Spleen (tissue), 11 donors: ENCODE data around the gene KIFAP3. TPM values are rescaled to one million over a fixed set of nuclear protein-coding genes. Genes with fewer than 3 reads are reported as not detected.

ENCODE experiments used
- DNase-seq: peaks from one replicate; pipeline ENCODE4 v3.0.0-alpha.2; 2020
- H3K27ac ChIP-seq, 8 donors: fragments of 200-600 bp; sonication (generic) in 7 of 8; 1 replicate in 4 of 8; 2 replicates in 4 of 8; pipeline versions ENCODE4 v1.5.0 to v1.8.0; 2016 to 2021; ENCODE audit warnings: inconsistent platforms in 4 of 8, mild to moderate bottlenecking in 4 of 8, moderate library complexity in 1 of 8
- H3K27me3 ChIP-seq, 7 donors: fragments of 200-600 bp; sonication (generic) in 6 of 7; replicated peaks in 1 of 7; 1 replicate in 4 of 7; 2 replicates in 3 of 7; pipeline versions ENCODE4 v1.5.0 to v1.8.0; 2016 to 2021; ENCODE audit warnings: inconsistent platforms in 3 of 7, mild to moderate bottlenecking in 1 of 7
- H3K36me3 ChIP-seq, 6 donors: fragments of 200-600 bp; sonication (generic) in 5 of 6; 1 replicate in 4 of 6; 2 replicates in 2 of 6; pipeline versions ENCODE4 v1.5.0 to v1.8.0; 2016 to 2021; ENCODE audit warnings: inconsistent platforms in 2 of 6
- H3K4me1 ChIP-seq, 6 donors: fragments of 200-600 bp; sonication (generic) in 5 of 6; 1 replicate in 3 of 6; 2 replicates in 3 of 6; pipeline versions ENCODE4 v1.5.0 to v1.8.0; 2016 to 2021; ENCODE audit warnings: inconsistent platforms in 3 of 6
- H3K4me3 ChIP-seq, 8 donors: fragments of 200-600 bp; sonication (generic) in 7 of 8; 1 replicate in 4 of 8; 2 replicates in 4 of 8; pipeline versions ENCODE4 v1.5.0 to v1.8.0; 2016 to 2021; ENCODE audit warnings: inconsistent platforms in 4 of 8, mild to moderate bottlenecking in 4 of 8, moderate library complexity in 2 of 8
- H3K9me3 ChIP-seq, 8 donors: fragments of 200-600 bp; sonication (generic) in 7 of 8; 1 replicate in 4 of 8; 2 replicates in 4 of 8; pipeline versions ENCODE4 v1.5.0 to v1.8.0; 2016 to 2021; ENCODE audit warnings: inconsistent platforms in 4 of 8
- POLR2A ChIP-seq, 3 donors: fragments of 450-650 bp; IDR thresholded peaks; one replicate each; pipeline ENCODE4 v1.5.1; 2017; ENCODE audit warnings: antibody characterized with exemption in 3 of 3, mild to moderate bottlenecking in 1 of 3
- POLR2AphosphoS5 ChIP-seq, 3 donors: sonication (generic); formaldehyde crosslinking; IDR thresholded peaks; one replicate each; pipeline ENCODE4 v1.5.1; 2017; ENCODE audit warnings: antibody characterized with exemption in 3 of 3
- WGBS, 5 donors: extraction: QIAGEN DNeasy Blood & Tissue Kit in 3 of 5; methylation state at CpG; one replicate each; pipeline versions ENCODE4 v1.1.5 to v1.1.7; 2013 to 2018; 5-methylcytosine and 5-hydroxymethylcytosine counted together
- intact Hi-C: fragments of 100-400 bp; cut with DNase I; formaldehyde crosslinking; loops from one replicate; pipeline ENCODE4 v1.15.0; 2023; ENCODE audit warnings: low total_unique reads
- polyA plus RNA-seq, 3 donors: library from polyadenylated mRNA; stranded (reverse); fragments of 200-250 nt; gene quantifications; one replicate each; pipeline ENCODE4 v1.2.1, GENCODE V29; 2013
- total RNA-seq, 7 donors: library from RNA; depleted of rRNA in 3 of 7; stranded (reverse); fragments of >200 nt in 3 of 7; fragmentation: NEBNext Ultra II Directional in 4 of 7; extraction: Animal tissue kit (Norgen Biotek cat#: 25700) in 4 of 7; gene quantifications; one replicate each; pipeline versions ENCODE4 v1.1.0 to v1.2.1, GENCODE V29; 2016 to 2021
- TF ChIP-seq, protein P1 (sequence below), 11 experiments: fragments of 200-600 bp in 7 of 11; fragments of 450-650 bp in 4 of 11; sonication (generic) in 4 of 11; IDR thresholded peaks in 8 of 11; conservative IDR thresholded peaks in 3 of 11; 1 replicate in 7 of 11; 2 replicates in 4 of 11; pipeline versions ENCODE4 v1.4.0 to v1.8.0; 2016 to 2021; ENCODE audit warnings: antibody characterized with exemption in 11 of 11, inconsistent platforms in 4 of 11, mild to moderate bottlenecking in 1 of 11
- donor health status: healthy with polysubstance abuse.
- donor health status: DM: no; HTN: no; CAD: no; lungs with moderate emphysema.
- donor health status: DM: no; HTN: no; CAD: no.
- donor health status: Bipolar disorder and iron deficiency.
- donor health status: healthy.
- donor health status: DM: no; HTN: no; CAD: no.
- donor health status: DM: yes; HTN: yes; CAD: no.

Gene KIFAP3
- total and polyA plus RNA-seq, 10 donors = 5.1 to 36.7 (median 20.6) TPM

DNA sequence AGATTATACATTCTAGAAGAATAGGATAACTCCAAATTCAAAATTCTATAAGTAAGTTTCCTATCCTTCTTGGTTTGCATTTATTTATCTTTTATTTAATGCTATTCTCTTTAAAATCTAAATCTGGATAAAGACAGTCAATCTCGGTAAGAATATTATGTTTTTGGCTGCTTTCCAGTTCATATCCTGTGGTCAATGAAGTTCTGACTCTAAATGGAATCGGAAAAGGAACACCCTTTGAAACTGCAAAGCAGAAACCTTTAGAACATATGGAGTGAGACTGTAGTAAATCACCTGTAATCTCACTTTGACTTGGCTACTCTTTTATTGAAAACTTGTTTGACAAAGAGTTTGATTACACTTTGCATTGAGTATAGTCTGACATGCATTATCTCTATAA, 85.2 kb downstream of the KIFAP3 start:
- 47 to 65% (median 59%) methylated on average over 2 of the region's 2 CpGs for WGBS, 5 donors
- no peak overlapping the region for H3K27ac ChIP-seq
- TF ChIP-seq, protein P1, sequence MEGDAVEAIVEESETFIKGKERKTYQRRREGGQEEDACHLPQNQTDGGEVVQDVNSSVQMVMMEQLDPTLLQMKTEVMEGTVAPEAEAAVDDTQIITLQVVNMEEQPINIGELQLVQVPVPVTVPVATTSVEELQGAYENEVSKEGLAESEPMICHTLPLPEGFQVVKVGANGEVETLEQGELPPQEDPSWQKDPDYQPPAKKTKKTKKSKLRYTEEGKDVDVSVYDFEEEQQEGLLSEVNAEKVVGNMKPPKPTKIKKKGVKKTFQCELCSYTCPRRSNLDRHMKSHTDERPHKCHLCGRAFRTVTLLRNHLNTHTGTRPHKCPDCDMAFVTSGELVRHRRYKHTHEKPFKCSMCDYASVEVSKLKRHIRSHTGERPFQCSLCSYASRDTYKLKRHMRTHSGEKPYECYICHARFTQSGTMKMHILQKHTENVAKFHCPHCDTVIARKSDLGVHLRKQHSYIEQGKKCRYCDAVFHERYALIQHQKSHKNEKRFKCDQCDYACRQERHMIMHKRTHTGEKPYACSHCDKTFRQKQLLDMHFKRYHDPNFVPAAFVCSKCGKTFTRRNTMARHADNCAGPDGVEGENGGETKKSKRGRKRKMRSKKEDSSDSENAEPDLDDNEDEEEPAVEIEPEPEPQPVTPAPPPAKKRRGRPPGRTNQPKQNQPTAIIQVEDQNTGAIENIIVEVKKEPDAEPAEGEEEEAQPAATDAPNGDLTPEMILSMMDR (IDR thresholded peaks at IDR 0.05 in 8 of 11, conservative IDR thresholded peaks at IDR 0.05 in 3 of 11) = no peak
- TF ChIP-seq POLR2AphosphoS5 (IDR thresholded peaks at IDR 0.05) (no peak), POLR2A (IDR thresholded peaks at IDR 0.05) (no peak)
- no peaks in the 10 kb centered on the region for H3K9me3 ChIP-seq
- H3K36me3 ChIP-seq = peaks cover 0 to 3% (median 0%) of the 10 kb centered on the region in 6 donors
- H3K27me3 ChIP-seq = no peaks in the 10 kb centered on the region
- H3K4me3 ChIP-seq = no peak overlapping the region
- intact Hi-C loops = no loop called here
- no peak for DNase-seq
- no peaks in the 10 kb centered on the region for H3K4me1 ChIP-seq

- Histone ChIP-seq H3K27ac (no peak overlapping the region), H3K36me3 (peaks cover 0 to 38% (median 14%) of the 10 kb centered on the region in 6 donors), H3K4me1 (no peaks in the 10 kb centered on the region), H3K4me3 (no peak overlapping the region), H3K9me3 (no peaks in the 10 kb centered on the region), H3K27me3 (no peaks in the 10 kb centered on the region)
- WGBS, 5 donors = 96 to 100% (median 98%) methylated on average over 1 of the region's 1 CpG
- intact Hi-C loops = no loop called here
- TF ChIP-seq, protein P1 (IDR thresholded peaks at IDR 0.05 in 8 of 11, conservative IDR thresholded peaks at IDR 0.05 in 3 of 11) = no peak
- TF ChIP-seq POLR2AphosphoS5 (IDR thresholded peaks at IDR 0.05) (no peak), POLR2A (IDR thresholded peaks at IDR 0.05) (no peak)
- no peak for DNase-seq
Measured at GRCh38 chr1:169985757-169986156, 88.7 kb downstream of the KIFAP3 start.

DNA sequence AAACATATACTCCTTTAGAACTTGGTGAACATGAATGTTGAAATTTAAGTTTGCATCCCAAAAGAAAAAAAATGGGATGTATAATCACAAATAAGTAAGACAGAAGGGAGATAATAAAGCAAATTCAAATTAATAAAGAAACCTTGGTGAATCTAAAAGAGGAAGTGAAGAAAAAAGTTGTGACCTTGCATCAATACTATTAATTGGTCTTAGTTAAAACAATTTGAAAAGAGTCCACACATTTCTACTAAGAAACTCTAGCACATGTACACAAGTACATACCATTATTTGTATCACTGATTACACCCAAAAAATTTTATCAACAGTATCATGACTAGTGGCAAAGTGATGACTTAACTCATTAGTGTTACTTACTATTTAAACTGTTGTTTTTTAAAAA, 100.4 kb downstream of the KIFAP3 start:
- H3K4me1 ChIP-seq = no peaks in the 10 kb centered on the region
- H3K36me3 ChIP-seq = peaks cover 0 to 51% (median 3%) of the 10 kb centered on the region in 6 donors
- no peak for DNase-seq
- no peaks in the 10 kb centered on the region for H3K9me3 ChIP-seq
- H3K27ac ChIP-seq = no peak overlapping the region
- no peak overlapping the region for H3K4me3 ChIP-seq
- no peaks in the 10 kb centered on the region for H3K27me3 ChIP-seq
- intact Hi-C loops = no loop called here
- TF ChIP-seq POLR2A (IDR thresholded peaks at IDR 0.05) (no peak), POLR2AphosphoS5 (IDR thresholded peaks at IDR 0.05) (no peak)
- TF ChIP-seq, protein P1 (IDR thresholded peaks at IDR 0.05 in 8 of 11, conservative IDR thresholded peaks at IDR 0.05 in 3 of 11) = no peak

DNA sequence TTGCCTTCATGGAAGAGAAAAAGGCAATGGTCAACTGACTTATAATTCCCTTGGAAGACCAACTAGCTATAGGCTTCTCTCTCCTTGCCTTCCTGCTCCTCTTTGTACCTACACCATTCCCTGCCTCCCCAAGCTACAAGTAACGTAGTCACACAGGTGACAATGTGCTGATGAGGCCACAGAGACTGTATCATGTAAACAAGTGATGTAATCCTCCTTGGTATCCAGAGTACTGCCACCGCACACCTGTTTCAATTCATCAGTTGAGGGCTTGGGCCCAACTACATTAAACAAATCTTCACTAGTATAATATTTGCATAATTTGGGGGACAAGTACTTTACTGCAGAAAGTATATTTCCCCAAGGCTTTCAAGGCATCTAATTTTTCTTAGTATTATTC, 104.4 kb downstream of the KIFAP3 start:
- Histone ChIP-seq H3K9me3 (no peaks in the 10 kb centered on the region), H3K27ac (no peak overlapping the region), H3K4me3 (no peak overlapping the region), H3K36me3 (peaks cover 0 to 26% (median 0%) of the 10 kb centered on the region in 6 donors), H3K27me3 (no peaks in the 10 kb centered on the region), H3K4me1 (no peaks in the 10 kb centered on the region)
- intact Hi-C loops = no loop called here
- WGBS, 5 donors = 87 to 100% (median 95%) methylated on average over 2 of the region's 2 CpGs
- TF ChIP-seq, protein P1 (IDR thresholded peaks at IDR 0.05 in 8 of 11, conservative IDR thresholded peaks at IDR 0.05 in 3 of 11) = no peak
- TF ChIP-seq POLR2A (IDR thresholded peaks at IDR 0.05) (no peak), POLR2AphosphoS5 (IDR thresholded peaks at IDR 0.05) (no peak)
- DNase-seq = no peak
